HCT116 (cell line): Measurements from ENCODE around the gene WNT2B.

Source experiments
- EZH2phosphoT487 ChIP-seq: fragments of 200-600 bp; IDR thresholded peaks from 2 replicates; pipeline ENCODE4 v1.6.1; 2018; ENCODE audit warnings: antibody characterized with exemption, borderline replicate concordance
- SP1 ChIP-seq: IDR thresholded peaks from 2 replicates; pipeline ENCODE4 v1.6.1; 2012; ENCODE audit warnings: low read depth
- TF ChIP-seq, protein P1 (sequence below): IDR thresholded peaks from 2 replicates; pipeline ENCODE4 v1.6.1; 2012
- TF ChIP-seq, protein P2 (sequence below): IDR thresholded peaks from 2 replicates; pipeline ENCODE4 v1.6.1; 2011; ENCODE audit warnings: mild to moderate bottlenecking, low read length, moderate library complexity; ENCODE audit not compliant: insufficient replicate concordance; ENCODE audit errors: extremely low read depth
- TF ChIP-seq, protein P3 (sequence below), 3 experiments: fragments of 200-600 bp in 1 of 3; sonication (generic) in 1 of 3; IDR thresholded peaks in 2 of 3; conservative IDR thresholded peaks in 1 of 3; 2 replicates each; pipeline ENCODE4 v1.5.1; 2012 to 2017; ENCODE audit warnings: low read depth in 2 of 3, low read length in 2 of 3, antibody characterized with exemption in 1 of 3, borderline replicate concordance in 1 of 3, control low read depth in 1 of 3, mild to moderate bottlenecking in 1 of 3, mixed read lengths in 1 of 3, mixed run types in 1 of 3, moderate library complexity in 1 of 3; ENCODE audit not compliant: insufficient read depth in 1 of 3

DNA sequence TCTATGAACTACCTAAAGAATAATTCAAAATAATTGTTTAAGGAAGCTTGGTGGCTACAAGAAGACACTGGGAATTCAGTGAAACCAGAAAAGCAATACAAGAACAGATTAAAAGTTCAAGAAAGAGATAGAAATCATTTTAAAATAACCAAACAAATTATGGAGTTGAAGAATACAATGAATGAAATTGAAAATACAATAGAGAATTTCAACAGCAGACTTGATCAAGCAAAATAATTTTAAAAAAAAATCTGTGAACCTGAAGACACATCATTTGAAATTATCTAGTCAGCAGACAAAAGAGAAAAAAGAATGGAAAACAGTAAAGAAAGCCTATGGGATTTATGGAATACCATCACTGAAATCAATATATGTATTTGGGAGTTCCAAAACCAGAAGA, 31.2 kb upstream of the WNT2B start:
- TF ChIP-seq, protein P1, sequence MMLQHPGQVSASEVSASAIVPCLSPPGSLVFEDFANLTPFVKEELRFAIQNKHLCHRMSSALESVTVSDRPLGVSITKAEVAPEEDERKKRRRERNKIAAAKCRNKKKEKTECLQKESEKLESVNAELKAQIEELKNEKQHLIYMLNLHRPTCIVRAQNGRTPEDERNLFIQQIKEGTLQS = no peak
- TF ChIP-seq, protein P2, sequence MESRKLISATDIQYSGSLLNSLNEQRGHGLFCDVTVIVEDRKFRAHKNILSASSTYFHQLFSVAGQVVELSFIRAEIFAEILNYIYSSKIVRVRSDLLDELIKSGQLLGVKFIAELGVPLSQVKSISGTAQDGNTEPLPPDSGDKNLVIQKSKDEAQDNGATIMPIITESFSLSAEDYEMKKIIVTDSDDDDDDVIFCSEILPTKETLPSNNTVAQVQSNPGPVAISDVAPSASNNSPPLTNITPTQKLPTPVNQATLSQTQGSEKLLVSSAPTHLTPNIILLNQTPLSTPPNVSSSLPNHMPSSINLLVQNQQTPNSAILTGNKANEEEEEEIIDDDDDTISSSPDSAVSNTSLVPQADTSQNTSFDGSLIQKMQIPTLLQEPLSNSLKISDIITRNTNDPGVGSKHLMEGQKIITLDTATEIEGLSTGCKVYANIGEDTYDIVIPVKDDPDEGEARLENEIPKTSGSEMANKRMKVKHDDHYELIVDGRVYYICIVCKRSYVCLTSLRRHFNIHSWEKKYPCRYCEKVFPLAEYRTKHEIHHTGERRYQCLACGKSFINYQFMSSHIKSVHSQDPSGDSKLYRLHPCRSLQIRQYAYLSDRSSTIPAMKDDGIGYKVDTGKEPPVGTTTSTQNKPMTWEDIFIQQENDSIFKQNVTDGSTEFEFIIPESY = no peak
- TF ChIP-seq, protein P3, sequence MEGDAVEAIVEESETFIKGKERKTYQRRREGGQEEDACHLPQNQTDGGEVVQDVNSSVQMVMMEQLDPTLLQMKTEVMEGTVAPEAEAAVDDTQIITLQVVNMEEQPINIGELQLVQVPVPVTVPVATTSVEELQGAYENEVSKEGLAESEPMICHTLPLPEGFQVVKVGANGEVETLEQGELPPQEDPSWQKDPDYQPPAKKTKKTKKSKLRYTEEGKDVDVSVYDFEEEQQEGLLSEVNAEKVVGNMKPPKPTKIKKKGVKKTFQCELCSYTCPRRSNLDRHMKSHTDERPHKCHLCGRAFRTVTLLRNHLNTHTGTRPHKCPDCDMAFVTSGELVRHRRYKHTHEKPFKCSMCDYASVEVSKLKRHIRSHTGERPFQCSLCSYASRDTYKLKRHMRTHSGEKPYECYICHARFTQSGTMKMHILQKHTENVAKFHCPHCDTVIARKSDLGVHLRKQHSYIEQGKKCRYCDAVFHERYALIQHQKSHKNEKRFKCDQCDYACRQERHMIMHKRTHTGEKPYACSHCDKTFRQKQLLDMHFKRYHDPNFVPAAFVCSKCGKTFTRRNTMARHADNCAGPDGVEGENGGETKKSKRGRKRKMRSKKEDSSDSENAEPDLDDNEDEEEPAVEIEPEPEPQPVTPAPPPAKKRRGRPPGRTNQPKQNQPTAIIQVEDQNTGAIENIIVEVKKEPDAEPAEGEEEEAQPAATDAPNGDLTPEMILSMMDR (IDR thresholded peaks at IDR 0.05 in 2 of 3, conservative IDR thresholded peaks at IDR 0.05 in 1 of 3; ENCODE audit: borderline replicate concordance in 1 of 3, insufficient read depth in 1 of 3, low read depth in 2 of 3, low read length in 2 of 3) = no peak
- TF ChIP-seq EZH2phosphoT487 = no peak
- no peak for TF ChIP-seq SP1
